ENCODE data around the gene RPL3. TPM values are rescaled to one million over a fixed set of nuclear protein-coding genes. Genes with fewer than 3 reads are reported as not detected.

RPL3 gene
- polyA plus RNA-seq, 3 donors from 2014 or later: 1,935 to 2,618 (median 1,953) TPM

DNA sequence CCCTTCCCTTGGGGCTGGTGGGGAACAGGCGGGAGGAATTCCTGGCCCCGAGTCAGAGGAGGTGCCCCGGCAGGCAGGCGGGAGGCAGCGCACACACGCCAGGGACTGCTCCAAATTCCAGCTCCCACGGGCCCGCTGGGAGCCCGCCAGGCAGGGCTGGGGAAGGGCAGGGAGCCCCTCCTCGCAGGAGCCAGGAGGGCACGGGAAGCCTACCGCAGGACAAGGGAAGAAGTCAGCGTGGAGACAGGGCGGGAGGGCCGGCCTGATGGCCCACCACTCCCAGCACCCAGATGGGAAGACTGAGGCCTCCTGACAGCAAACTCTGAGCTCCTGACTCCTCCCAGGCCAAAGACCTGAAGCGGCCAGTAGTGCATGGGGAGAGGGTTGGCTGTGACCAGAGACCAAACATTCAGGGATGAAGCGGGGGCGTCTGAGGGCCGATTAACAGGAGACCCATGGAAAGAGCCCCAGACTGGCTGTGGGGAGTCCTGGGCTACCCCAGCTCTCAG is 22.4 kb downstream of the RPL3 start:
- Mint-ChIP-seq H3K27ac (no peak overlapping the region), H3K4me1 (peaks cover 11 to 21% of the 10 kb centered on the region in 2 donors), H3K9me3 (no peaks in the 10 kb centered on the region), H3K36me3 (no peaks in the 10 kb centered on the region), H3K4me3 (no peak overlapping the region), H3K27me3 (ENCODE audit: low read depth in 3 of 3) (peaks cover 5 to 11% (median 7%) of the 10 kb centered on the region in 3 donors)
- DNase-seq: no peak

DNA sequence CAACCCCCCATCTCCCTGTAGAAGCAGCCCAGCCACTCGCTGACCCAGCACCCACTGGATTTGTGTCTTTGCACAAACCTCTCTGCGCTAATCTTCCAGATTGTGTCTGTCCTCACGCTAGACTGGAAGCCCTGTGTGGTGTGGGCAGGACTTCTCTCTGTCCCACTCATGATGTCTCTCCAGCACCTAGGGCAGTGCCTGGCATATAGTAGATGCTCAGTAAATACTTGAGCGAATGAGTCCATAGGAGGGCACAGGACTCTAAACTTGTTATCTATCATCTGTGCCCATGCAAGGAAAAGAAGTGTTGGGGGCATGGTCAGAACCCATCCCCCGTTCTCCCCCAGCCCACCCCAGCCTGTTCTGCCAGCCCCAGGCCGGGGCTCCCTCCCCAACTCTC is 22.9 kb downstream of the RPL3 start:
- no peak overlapping the region for H3K4me3 Mint-ChIP-seq
- peaks cover 5 to 11% (median 7%) of the 10 kb centered on the region in 3 donors for H3K27me3 Mint-ChIP-seq (ENCODE audit: low read depth in 3 of 3)
- no peaks in the 10 kb centered on the region for H3K9me3 Mint-ChIP-seq
- no peaks in the 10 kb centered on the region for H3K36me3 Mint-ChIP-seq
- H3K27ac Mint-ChIP-seq: no peak overlapping the region
- no peak for DNase-seq
- peaks cover 11 to 21% of the 10 kb centered on the region in 2 donors for H3K4me1 Mint-ChIP-seq

DNA sequence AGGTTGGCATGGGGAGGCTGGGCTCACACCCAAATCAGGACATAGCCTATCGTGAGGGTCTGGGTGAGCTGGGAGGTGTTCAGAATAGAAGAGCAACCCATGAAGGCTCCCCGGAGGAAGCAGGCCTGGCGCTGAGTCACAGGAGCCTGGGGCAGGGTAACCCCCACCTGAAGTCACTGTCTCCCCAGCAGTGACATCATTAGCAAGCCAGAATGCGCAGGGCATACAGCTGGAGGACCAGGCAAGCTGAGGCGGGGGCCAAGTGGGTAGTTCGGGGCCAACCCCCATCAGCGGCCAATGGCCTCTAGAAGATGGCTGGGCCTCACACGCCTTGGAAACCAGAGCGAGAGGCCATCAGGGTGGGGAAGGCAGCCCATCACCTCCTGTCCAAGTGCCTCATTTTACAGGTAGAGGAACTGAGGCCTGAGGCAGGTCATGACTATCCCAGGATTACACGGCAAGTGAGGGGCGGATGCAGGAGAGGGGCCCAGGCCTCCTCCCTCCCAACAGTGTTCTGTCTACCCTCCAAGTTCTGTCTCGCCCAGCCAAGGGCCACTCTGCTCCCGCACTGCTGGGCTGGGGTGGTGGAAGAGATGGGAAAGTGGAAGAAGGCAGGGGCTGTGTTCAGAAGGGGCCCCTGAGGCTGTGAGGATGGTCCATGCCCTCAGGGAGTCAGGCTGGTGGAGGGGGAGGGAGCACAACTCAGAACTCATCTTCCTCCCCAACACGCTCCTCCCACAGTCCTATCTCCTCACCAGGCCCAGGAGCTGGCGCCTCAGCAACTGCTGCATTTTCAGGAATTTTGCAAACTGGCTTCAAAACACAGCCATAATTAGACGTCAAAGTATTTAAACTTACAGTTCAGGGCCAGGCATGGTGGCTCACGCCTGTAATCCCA is 24.6 kb downstream of the RPL3 start:
- H3K4me3 Mint-ChIP-seq: no peak overlapping the region
- H3K27ac Mint-ChIP-seq: no peak overlapping the region
- peaks cover 5 to 7% (median 6%) of the 10 kb centered on the region in 3 donors for H3K27me3 Mint-ChIP-seq (ENCODE audit: low read depth in 3 of 3)
- no peaks in the 10 kb centered on the region for H3K36me3 Mint-ChIP-seq
- no peak for DNase-seq
- H3K4me1 Mint-ChIP-seq: peaks cover 2 to 10% of the 10 kb centered on the region in 2 donors
- H3K9me3 Mint-ChIP-seq: no peaks in the 10 kb centered on the region

DNA sequence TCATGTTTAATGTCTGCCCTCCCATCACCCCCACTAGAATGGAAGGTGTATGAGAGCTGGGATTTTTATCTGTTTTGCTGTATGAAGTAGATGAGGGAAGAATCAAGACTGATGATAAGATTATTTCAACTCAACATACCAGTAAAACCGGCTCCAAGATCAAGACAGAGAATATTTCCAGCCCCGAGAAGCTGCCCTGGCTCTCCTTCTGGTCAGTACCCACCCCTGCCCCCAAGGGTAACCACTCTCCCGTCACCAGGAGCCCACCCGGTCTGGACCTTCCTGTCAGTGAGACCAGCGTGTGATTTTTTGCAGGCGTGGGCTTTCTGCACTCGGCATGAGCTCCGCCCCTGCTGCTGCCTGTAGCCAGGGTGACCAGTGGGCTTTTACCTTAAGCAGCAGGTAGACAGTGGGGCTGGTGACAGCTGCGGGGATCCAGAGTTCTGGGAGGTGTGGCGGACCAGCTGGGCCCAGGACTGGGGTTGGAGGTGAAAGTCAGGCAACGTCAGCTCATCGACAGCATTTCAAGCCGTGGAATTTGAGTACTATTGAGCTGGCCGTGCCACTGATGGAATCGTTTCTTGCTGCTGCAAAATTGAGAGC is 25.6 kb downstream of the RPL3 start:
- no peak for DNase-seq
- no peak overlapping the region for H3K27ac Mint-ChIP-seq
- H3K4me1 Mint-ChIP-seq: peaks cover 0 to 2% of the 10 kb centered on the region in 2 donors
- no peak overlapping the region for H3K4me3 Mint-ChIP-seq
- H3K27me3 Mint-ChIP-seq (ENCODE audit: low read depth in 3 of 3): peaks cover 2 to 6% (median 5%) of the 10 kb centered on the region in 3 donors
- no peaks in the 10 kb centered on the region for H3K9me3 Mint-ChIP-seq
- no peaks in the 10 kb centered on the region for H3K36me3 Mint-ChIP-seq

DNA sequence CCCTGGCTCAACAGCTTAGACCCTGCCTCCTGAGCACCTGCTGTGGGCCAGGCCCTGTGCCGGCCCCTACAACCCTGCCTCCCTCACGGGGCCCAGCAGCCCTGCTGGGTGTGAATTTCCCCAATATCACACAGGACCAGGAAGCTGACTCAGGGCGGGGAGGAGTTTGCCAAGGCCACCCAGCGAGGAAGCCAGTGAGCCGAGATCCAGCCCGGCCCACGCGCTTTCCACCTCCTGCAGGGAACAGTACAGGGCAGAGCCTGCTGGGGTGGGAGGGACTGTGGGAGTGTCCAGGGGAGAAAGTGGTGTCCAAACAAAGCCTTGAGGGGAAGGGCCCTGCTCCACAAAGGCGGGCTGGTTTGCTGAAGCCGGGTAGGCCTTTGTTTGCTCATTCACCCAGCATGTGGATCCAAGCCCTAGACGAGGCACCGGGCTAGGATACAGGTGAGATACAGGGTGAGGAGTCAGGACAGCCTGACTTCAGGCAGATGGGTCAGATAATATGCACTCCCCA is 26.8 kb downstream of the RPL3 start:
- Mint-ChIP-seq H3K9me3 (no peaks in the 10 kb centered on the region), H3K27ac (no peak overlapping the region), H3K27me3 (ENCODE audit: low read depth in 3 of 3) (peaks cover 2 to 5% (median 3%) of the 10 kb centered on the region in 3 donors), H3K4me1 (peaks cover 0 to 2% of the 10 kb centered on the region in 2 donors), H3K4me3 (no peak overlapping the region), H3K36me3 (no peaks in the 10 kb centered on the region)
- no peak for DNase-seq

DNA sequence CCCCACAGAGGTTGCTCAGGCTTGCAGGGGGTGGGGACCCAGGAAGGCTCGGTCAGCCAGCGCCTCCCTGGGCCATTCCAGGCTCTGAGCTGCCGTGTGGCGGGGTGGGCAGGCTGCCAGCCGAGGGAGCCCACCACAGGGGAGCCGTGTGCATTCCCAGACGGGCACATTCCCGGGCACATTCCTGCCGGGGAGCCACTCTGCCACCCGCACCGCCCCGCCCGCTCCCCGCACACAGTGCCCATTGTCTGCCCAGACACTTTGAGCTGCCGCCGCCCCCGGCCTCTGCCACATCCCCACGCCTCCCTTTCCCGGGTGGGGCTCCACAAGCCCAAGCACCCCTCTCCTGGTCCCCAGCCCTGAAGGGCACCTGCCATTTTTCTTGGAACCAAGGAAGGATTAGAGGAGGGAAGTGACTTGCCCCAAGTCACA is 27.4 kb downstream of the RPL3 start:
- Mint-ChIP-seq H3K27me3 (ENCODE audit: low read depth in 3 of 3) (peaks cover 2 to 5% (median 3%) of the 10 kb centered on the region in 3 donors), H3K4me1 (peaks cover 5 to 8% of the 10 kb centered on the region in 2 donors), H3K36me3 (no peaks in the 10 kb centered on the region), H3K4me3 (no peak overlapping the region), H3K9me3 (no peaks in the 10 kb centered on the region), H3K27ac (no peak overlapping the region)
- no peak for DNase-seq

DNA sequence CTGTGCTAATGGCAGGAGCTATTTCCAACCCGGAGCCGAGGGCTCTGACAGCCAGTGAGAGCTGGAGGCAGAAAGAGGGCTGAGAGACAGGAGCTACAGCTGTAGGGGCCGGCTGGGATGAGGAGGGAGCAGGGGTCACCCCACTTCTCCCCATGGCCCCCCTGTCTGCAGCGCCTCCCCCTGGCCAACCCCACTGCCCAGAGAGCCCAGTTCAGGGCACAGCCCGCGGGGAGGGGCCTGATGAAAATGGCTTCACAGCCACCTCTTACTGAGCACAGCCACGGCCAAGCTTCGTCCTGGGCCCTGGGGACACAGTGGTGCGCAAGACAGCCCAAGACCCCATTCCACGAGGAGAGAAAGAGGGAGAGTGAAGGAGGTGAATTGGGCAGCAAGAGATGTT is 27.9 kb downstream of the RPL3 start:
- Mint-ChIP-seq H3K27me3 (ENCODE audit: low read depth in 3 of 3) (peaks cover 1 to 5% (median 2%) of the 10 kb centered on the region in 3 donors), H3K36me3 (no peaks in the 10 kb centered on the region), H3K27ac (no peak overlapping the region), H3K4me1 (peaks cover 9 to 12% of the 10 kb centered on the region in 2 donors), H3K4me3 (no peak overlapping the region), H3K9me3 (peaks cover 0 to 2% (median 0%) of the 10 kb centered on the region in 6 donors)
- DNase-seq: no peak

DNA sequence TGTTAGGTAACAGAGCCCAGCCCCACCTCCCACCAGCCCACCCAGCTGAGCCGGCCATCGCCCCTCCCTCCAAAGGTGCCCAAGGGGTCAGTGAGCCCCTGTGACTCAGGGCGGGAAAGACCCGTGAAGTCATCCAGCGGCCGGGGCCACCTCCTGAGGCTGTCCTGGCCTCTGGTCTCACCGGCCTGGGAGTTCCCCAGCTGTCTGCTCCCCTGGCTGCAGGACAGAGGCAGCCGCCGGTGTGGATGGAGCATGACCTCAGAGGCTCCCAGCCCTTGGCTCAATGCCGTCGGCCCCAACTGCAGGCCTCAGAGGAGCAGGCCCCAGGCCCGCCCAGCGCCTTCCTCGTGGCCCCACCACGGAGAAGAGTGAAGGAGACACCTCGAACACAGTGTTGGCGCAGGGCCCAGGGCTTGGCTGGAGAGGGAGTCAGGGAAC is 28.7 kb downstream of the RPL3 start:
- peaks cover 9 to 12% of the 10 kb centered on the region in 2 donors for H3K4me1 Mint-ChIP-seq
- no peak for DNase-seq
- peaks cover 0 to 3% (median 2%) of the 10 kb centered on the region in 3 donors for H3K27me3 Mint-ChIP-seq (ENCODE audit: low read depth in 3 of 3)
- H3K4me3 Mint-ChIP-seq: no peak overlapping the region
- H3K27ac Mint-ChIP-seq: no peak overlapping the region
- H3K9me3 Mint-ChIP-seq: peaks cover 0 to 2% (median 0%) of the 10 kb centered on the region in 6 donors
- no peaks in the 10 kb centered on the region for H3K36me3 Mint-ChIP-seq

DNA sequence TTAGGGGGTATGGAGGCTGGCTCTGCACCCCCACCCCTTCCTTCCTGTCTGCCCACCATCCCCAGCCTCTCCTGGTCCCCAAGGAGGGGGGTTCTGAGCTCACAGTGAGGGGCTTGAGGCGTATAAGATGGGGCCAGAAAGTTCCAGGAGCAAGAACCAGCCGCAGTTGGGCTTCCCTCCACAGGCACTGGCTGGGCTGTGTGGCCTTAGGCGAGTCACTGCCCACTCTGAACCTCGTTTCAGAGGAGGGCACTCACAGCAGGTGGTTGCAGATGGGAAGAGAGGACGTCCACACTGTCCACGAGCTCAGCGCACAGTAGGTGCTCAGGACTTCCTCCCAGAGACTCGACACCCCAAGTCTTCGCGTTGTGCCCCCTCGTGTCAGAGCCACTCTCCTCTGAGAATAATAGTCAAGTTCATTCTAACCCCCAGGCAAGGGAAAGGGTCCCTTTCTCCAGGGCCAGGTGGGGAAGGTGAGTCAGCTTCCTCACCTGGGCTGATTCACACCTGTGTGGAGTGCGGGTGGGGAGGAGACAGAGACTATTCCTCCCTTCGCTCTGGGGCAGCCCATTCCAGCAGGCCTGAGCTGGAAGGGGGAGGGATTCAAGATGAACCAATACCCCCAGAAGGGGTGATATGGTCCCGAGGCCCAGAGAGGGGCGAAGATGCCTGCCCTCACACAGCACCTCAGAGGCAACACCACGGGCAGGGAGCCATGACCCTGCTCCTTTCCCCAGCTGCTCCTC is 29.3 kb downstream of the RPL3 start:
- H3K9me3 Mint-ChIP-seq: peaks cover 0 to 3% (median 0%) of the 10 kb centered on the region in 6 donors
- no peak overlapping the region for H3K27ac Mint-ChIP-seq
- H3K27me3 Mint-ChIP-seq (ENCODE audit: low read depth in 3 of 3): peaks cover 0 to 3% (median 2%) of the 10 kb centered on the region in 3 donors
- no peak for DNase-seq
- H3K4me3 Mint-ChIP-seq: no peak overlapping the region
- no peaks in the 10 kb centered on the region for H3K36me3 Mint-ChIP-seq
- peaks cover 9 to 12% of the 10 kb centered on the region in 2 donors for H3K4me1 Mint-ChIP-seq

DNA sequence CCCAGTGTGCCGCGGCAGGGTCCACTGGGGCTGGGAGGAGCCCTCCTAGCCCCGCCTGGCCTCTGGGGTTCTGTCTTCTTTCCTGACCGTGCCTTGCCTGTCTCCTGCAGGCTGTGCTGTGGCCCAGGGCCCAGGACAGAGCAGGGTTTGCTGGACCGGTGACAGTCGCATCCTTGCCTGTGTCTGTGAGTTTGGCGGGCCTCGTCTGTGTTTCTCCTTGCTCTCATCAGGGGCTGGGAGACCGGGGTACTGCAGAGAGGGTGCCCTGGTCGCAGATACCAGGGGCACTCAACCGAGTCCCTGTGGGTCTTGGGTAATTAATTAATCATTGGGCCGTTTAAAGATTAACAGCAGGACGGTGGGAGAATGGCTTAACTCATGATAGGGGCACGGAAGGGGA is 29.9 kb downstream of the RPL3 start:
- H3K27me3 Mint-ChIP-seq (ENCODE audit: low read depth in 3 of 3): peaks cover 0 to 3% (median 2%) of the 10 kb centered on the region in 3 donors
- peaks cover 0 to 4% (median under 1%) of the 10 kb centered on the region in 6 donors for H3K9me3 Mint-ChIP-seq
- H3K27ac Mint-ChIP-seq: no peak overlapping the region
- DNase-seq: no peak
- peaks cover 9 to 12% of the 10 kb centered on the region in 2 donors for H3K4me1 Mint-ChIP-seq
- no peak overlapping the region for H3K4me3 Mint-ChIP-seq
- H3K36me3 Mint-ChIP-seq: no peaks in the 10 kb centered on the region

DNA sequence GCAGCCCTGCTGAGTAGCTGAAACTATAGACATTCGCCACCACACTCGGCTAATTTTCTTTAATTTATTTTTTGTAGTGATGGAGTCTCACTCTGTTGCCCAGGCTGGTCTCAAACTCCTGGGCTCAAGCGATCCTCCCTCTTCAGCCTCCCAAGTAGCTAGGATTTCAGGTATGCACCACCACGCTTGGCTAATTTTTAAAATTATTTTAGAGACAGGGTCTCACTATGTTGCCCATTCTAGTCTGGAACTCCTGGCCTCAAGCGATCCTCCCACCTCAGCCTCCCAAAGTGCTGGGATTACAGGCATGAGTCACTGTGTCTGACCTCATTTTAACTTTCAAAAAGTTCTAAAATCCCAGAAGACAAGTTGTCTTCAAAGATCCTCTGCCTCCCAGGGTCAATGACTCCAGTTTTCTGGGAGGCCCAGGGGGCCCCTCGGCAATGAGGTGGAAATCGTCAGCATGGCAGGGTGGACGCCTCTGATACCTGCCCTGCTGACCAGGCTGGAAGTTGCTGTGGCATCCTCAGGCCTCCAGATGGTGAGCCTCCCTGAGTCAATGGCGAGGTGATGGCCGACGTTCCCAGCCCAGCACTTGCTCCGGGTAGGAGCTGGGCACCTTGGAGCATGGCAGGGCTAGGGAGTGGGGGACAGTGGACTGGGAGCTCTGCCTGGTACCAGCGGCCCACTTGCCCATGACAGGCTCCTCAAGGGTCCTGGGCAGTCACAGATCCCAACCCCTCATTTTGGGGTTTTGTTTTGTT is 31.1 kb downstream of the RPL3 start:
- H3K27me3 Mint-ChIP-seq (ENCODE audit: low read depth in 3 of 3): peaks cover 0 to 3% (median 0%) of the 10 kb centered on the region in 3 donors
- peaks cover 9 to 12% of the 10 kb centered on the region in 2 donors for H3K4me1 Mint-ChIP-seq
- no peak overlapping the region for H3K27ac Mint-ChIP-seq
- no peak for DNase-seq
- H3K4me3 Mint-ChIP-seq: no peak overlapping the region
- H3K9me3 Mint-ChIP-seq: peaks cover 0 to 4% (median 1%) of the 10 kb centered on the region in 6 donors
- no peaks in the 10 kb centered on the region for H3K36me3 Mint-ChIP-seq

DNA sequence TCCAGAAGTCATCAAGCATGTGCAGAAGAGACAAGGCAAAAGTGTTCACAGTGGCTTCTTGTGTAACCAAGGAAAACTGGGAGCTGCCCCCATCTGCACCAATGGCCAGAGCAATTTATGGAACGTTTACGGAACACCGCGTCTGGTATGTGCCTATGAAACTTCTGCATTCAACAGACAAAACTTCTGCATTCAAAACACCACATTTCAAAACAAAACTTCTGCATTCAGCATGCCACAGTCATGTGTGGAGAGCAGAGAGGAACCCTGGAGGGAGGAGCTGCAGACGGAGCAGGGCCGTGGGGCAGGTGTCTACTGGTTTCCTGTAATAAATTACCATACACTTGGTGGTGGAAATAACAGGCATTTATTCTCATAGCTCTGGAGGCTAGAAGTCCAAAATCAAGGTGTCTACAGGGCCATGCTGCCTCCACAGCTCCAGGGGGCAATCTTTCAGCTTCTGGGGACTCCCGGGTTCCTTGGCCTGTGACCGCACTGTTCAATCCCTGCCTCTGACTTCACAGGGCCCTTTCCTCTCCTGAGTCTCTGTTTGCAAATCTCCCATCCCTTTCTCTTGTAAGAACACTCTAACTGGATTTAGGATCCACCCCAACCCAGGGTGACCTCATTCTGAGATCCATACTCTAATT is 32.2 kb downstream of the RPL3 start:
- peaks cover 9 to 12% of the 10 kb centered on the region in 2 donors for H3K4me1 Mint-ChIP-seq
- H3K27me3 Mint-ChIP-seq (ENCODE audit: low read depth in 3 of 3): peaks cover 0 to 3% (median 2%) of the 10 kb centered on the region in 3 donors
- H3K4me3 Mint-ChIP-seq: no peak overlapping the region
- H3K36me3 Mint-ChIP-seq: no peaks in the 10 kb centered on the region
- H3K9me3 Mint-ChIP-seq: peaks cover 0 to 4% (median 1%) of the 10 kb centered on the region in 6 donors
- no peak overlapping the region for H3K27ac Mint-ChIP-seq
- no peak for DNase-seq

All from immature natural killer cell (primary cell).